Spinal cord (tissue), 10 donors: ENCODE data around the gene PTPN3. TPM values are rescaled to one million over a fixed set of nuclear protein-coding genes. Genes with fewer than 3 reads are reported as not detected.

Experiments
- DNase-seq, 6 donors: peaks; one replicate each; pipeline versions ENCODE4 v3.0.0 to v3.0.0-alpha.2; 2013 to 2015; ENCODE audit warnings: low spot score in 6 of 6, low read depth in 4 of 6
- H3K27ac ChIP-seq: one replicate; pipeline ENCODE4 v1.5.1; 2013; ENCODE audit warnings: low read depth, low read length, control low read depth
- H3K27me3 ChIP-seq: one replicate; pipeline ENCODE4 v1.6.1; 2013; ENCODE audit warnings: low read length; ENCODE audit not compliant: control insufficient read depth, insufficient read depth
- H3K36me3 ChIP-seq: one replicate; pipeline ENCODE4 v1.6.1; 2013; ENCODE audit warnings: low read length; ENCODE audit not compliant: control insufficient read depth, insufficient read depth
- H3K4me1 ChIP-seq: one replicate; pipeline ENCODE4 v1.6.1; 2013; ENCODE audit warnings: low read length; ENCODE audit not compliant: control insufficient read depth, insufficient read depth
- H3K4me3 ChIP-seq: one replicate; pipeline ENCODE4 v1.5.1; 2013; ENCODE audit warnings: low read depth, low read length, control low read depth
- H3K9me3 ChIP-seq: one replicate; pipeline ENCODE4 v1.6.1; 2013; ENCODE audit warnings: low read length; ENCODE audit not compliant: control insufficient read depth, insufficient read depth
- WGBS: methylation state at CpG from one replicate; pipeline ENCODE4 v1.1.5; 2013; ENCODE audit warnings: missing lambda C conversion rate; ENCODE audit not compliant: insufficient coverage; 5-methylcytosine and 5-hydroxymethylcytosine counted together
- polyA plus RNA-seq, 2 donors: library from polyadenylated mRNA; unstranded; fragments of 120-200 nt; gene quantifications; one replicate each; pipeline ENCODE4 v1.2.1, GENCODE V29; 2013; ENCODE audit not compliant: insufficient read length in 2 of 2
- total RNA-seq, 2 donors: library from RNA; depleted of rRNA in 1 of 2; stranded (reverse); fragments of 120-200 nt in 1 of 2; fragments of >200 nt in 1 of 2; gene quantifications; one replicate each; pipeline versions ENCODE4 v1.2.3 to v1.2.4, GENCODE V29; 2013 to 2014
- donor health status: healthy.

Gene PTPN3
- total and polyA plus RNA-seq, 4 donors: 2.3 to 8.1 (median 7.1) TPM

DNA sequence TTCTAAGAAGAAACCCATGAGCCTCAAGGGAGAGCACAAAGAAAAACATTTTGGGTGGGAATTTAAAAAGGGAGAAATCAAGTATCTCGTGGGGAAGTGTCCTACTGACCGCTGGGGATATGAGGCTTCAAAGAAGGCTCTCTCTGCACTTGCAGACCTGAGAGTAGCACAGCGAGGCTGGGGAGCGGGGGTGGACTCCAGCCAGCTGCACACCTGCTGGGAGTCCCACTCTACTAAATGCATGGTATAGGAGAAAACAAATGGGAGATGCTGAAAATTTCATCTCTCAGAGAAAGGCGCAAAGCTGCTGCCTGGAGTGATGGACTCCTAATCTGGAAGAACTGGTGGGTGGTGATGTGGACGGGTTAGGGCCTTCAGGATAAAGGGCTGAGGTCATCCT, 110.3 kb downstream of the PTPN3 start:
- Histone ChIP-seq H3K27ac (no peak overlapping the region), H3K36me3 (peaks cover 24% of the 10 kb centered on the region), H3K9me3 (no peaks in the 10 kb centered on the region), H3K27me3 (no peaks in the 10 kb centered on the region), H3K4me3 (no peak overlapping the region), H3K4me1 (no peaks in the 10 kb centered on the region)
- WGBS: 98% methylated on average over 6 of the region's 6 CpGs
- DNase-seq: no peak

DNA sequence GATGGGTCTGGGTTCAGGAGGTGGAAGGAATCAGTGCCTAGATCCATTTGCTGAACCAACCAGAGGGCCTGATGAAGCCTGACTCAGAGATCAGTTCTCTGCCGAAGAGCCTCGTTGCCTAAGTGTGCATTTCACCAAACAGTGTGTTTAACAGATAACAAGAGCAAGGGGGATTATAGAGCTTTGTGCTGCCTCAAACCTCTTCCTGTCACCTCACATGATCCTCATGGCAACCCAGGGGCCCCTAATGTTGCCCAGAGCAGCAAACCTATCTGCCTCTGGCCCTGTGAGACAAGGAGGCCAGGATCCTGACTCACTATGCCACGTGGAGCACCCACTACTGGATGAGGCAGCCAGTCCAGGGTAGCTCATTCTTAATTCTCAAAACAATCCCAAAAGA, 110.9 kb downstream of the PTPN3 start:
- no peak for DNase-seq
- Histone ChIP-seq H3K27ac (no peak overlapping the region), H3K27me3 (no peaks in the 10 kb centered on the region), H3K4me3 (no peak overlapping the region), H3K4me1 (no peaks in the 10 kb centered on the region), H3K9me3 (no peaks in the 10 kb centered on the region), H3K36me3 (peaks cover 27% of the 10 kb centered on the region)
- WGBS: 76% methylated on average over 3 of the region's 3 CpGs

DNA sequence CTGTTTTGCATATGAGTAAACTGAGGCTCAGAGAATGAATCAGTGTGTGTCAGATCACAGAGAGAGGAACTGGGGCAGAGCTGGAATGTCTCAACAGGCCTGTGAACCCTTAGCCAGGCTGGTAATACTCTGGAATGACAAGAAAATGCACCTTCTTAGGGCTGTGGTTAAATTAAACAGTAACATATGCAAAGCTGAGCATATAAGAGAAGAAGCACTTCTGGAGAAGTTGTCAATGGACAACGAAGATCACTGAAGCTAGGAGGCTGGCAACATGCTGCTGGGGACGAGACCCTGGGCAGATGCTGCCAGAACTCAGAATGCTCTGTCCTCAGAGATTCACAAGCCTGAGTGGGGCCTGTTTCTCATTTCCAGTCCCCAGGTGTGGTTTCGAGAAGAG, 112.6 kb downstream of the PTPN3 start:
- Histone ChIP-seq H3K9me3 (no peaks in the 10 kb centered on the region), H3K36me3 (peaks cover 33% of the 10 kb centered on the region)
- 92% methylated on average over 3 of the region's 3 CpGs for WGBS

DNA sequence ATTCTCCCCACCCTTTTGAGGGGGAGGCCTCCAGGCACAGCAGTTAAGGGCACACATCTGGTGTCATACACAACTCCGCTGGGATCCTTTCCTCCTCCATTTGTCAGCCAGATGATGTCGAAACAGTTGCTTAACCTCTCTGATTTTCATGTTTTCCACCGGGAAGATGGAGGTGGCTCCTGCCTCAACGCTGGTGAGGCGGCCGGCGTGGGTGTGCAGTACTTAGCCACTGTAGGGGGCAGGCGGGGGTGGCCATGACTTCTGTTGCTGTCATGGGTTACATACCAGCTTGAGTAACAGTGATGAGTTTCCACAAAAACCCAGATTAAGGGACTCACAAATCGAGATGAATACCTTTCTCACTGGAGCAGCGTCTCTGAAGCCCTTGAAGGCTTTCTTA, 114.2 kb downstream of the PTPN3 start:
- Histone ChIP-seq H3K4me3 (no peak overlapping the region), H3K9me3 (no peaks in the 10 kb centered on the region), H3K4me1 (no peaks in the 10 kb centered on the region), H3K27ac (no peak overlapping the region), H3K27me3 (no peaks in the 10 kb centered on the region), H3K36me3 (peaks cover 36% of the 10 kb centered on the region)
- WGBS: 92% methylated on average over 10 of the region's 10 CpGs
- no peak for DNase-seq

More for the DNA sequence above, 112.6 kb downstream of the PTPN3 start:
- DNase-seq: no peak
- H3K4me1 ChIP-seq: no peaks in the 10 kb centered on the region
- no peak overlapping the region for H3K27ac ChIP-seq
- no peaks in the 10 kb centered on the region for H3K27me3 ChIP-seq
- no peak overlapping the region for H3K4me3 ChIP-seq

DNA sequence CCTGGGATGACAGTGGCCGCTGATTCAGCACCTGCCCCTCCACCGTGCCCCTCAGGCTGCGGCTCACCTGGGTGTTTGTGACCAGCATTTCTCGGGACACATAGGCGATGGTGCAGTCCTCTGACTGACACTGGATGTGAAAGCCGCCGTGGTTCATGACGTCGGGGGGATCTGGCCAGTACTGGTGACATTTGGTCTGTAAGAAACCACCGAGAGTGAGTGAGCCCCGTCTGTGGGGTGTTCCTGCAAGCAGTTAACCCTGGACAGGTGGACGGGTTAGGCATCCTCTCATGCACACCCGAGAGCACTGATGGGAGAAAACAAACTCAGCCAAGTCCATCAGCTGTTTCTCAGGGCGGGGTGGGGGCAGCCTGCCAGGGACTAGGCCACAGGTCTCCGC, 114.8 kb downstream of the PTPN3 start:
- Histone ChIP-seq H3K4me3 (no peak overlapping the region), H3K27ac (no peak overlapping the region), H3K9me3 (no peaks in the 10 kb centered on the region), H3K4me1 (no peaks in the 10 kb centered on the region), H3K36me3 (peaks cover 34% of the 10 kb centered on the region), H3K27me3 (no peaks in the 10 kb centered on the region)
- WGBS: 93% methylated on average over 15 of the region's 15 CpGs
- no peak for DNase-seq

DNA sequence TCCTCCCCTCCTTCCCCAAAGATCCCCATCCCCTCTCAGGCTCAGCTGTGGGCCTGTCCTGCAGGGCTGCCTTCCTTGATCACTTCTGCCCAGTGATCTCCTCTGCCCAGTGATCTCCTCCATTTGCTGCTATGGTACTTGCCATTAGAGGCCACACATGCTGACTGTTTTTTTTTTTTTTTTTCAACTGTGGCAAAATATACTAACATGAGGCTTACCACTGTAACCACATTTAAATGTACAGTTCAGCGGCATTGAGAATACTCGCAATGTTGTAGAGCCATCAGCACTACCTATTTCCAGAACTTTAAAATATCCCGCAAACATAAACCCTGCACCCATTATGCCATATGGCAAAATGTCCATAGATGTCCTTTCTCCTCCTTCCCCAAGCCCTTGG, 115.5 kb downstream of the PTPN3 start:
- no peak for DNase-seq
- Histone ChIP-seq H3K9me3 (no peaks in the 10 kb centered on the region), H3K4me3 (no peak overlapping the region), H3K36me3 (peaks cover 29% of the 10 kb centered on the region), H3K27me3 (no peaks in the 10 kb centered on the region), H3K27ac (no peak overlapping the region), H3K4me1 (no peaks in the 10 kb centered on the region)
- WGBS: 100% methylated on average over 3 of the region's 3 CpGs

DNA sequence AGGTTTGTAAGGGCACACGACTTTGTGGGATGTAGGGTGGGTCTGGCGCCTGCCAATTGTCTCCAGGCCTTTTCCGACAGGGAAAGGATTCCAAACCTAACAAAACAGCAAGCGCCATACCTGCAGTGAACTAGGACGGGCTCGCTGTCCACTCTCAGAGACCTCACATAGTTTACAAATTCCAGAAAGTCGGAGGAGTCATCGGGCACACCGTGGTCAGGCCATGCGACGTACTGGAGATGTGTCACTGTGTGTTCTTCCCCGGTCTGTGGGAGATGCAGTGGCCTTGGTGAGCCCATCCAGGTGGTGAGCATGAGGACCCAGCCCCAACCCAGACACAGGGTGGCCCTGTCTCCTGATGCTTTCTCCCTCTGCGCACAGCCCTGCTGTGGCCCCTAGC, 115.9 kb downstream of the PTPN3 start:
- H3K27me3 ChIP-seq: no peaks in the 10 kb centered on the region
- no peak for DNase-seq
- peaks cover 29% of the 10 kb centered on the region for H3K36me3 ChIP-seq
- no peaks in the 10 kb centered on the region for H3K9me3 ChIP-seq
- WGBS: 98% methylated on average over 7 of the region's 13 CpGs
- H3K4me3 ChIP-seq: no peak overlapping the region
- no peaks in the 10 kb centered on the region for H3K4me1 ChIP-seq
- no peak overlapping the region for H3K27ac ChIP-seq

DNA sequence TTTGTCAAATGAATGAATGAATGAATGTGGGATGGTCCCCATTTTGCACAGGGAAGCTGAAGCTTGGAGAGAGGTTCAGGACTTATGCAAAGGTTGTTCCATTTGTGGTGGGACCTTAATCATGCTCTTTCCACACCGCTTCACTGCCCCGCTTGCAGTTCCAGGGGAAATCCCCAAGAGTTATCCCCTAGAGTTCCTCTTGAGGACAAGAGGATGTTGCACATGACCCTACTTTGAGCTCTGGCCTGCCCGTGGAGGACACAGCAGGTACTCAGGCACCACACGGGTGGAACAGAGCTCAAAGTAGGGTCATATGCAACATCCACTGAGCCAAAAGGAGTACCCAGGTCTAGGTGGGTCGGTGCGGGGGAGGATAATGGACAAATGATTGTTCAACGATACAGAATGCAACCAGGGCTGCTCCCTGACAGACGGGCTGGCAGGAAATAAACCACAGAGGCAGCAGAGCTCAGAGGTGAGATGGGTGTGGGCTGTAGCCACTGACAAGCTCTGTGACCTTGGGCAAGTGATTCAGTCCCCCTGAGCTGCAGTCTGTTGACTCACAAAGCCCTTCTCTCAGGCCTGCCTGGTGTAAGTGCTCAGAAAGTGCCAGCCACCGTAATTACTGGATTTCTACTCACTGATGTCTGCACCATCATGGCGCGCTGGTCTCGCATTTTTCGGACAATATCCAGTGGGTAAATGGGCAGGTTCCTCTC, 116.9 kb downstream of the PTPN3 start:
- peaks cover 21% of the 10 kb centered on the region for H3K36me3 ChIP-seq
- H3K4me3 ChIP-seq: no peak overlapping the region
- H3K27me3 ChIP-seq: no peaks in the 10 kb centered on the region
- H3K9me3 ChIP-seq: no peaks in the 10 kb centered on the region
- no peaks in the 10 kb centered on the region for H3K4me1 ChIP-seq
- WGBS: 87% methylated on average over 13 of the region's 13 CpGs
- H3K27ac ChIP-seq: no peak overlapping the region
- DNase-seq: no peak

DNA sequence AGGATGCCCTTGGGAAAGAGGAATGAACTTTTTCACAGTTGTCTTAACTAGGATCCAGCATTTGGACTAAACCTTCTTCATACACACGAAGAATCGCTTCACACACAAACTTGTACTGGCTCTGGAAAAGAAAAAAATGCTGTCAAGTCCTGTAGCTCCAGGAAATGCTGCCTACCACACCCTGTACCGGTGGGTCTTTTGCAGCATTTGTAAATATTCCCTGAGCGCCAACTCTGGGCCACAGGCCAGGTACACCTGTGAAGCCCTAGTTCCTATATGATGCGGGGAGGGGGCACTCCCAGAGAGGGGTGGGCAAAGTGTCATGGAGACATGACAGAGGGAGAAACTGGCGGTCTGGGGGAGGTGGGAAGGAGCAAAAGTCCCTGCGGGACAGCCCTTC, 118.6 kb downstream of the PTPN3 start:
- 94% methylated on average over 7 of the region's 7 CpGs for WGBS
- Histone ChIP-seq H3K36me3 (peaks cover 21% of the 10 kb centered on the region), H3K4me1 (no peaks in the 10 kb centered on the region)

DNA sequence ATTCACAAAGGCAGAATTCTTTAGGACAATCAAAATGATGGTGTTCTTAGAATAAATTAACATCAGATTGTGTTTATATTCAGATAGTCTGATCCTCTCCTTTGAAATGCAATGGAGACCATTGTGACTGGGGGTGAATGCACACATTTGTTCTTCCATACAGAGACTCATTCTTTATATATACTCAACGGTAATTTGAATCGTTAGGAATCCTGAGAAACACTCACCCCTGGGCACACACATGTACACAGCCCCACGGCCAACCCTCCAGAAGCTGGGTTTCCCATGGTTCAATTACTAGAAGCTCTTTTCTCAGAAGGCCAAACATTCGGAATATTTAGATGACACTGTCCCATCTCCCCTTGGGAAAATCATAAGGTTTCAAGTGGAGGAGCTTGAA, 119.8 kb downstream of the PTPN3 start:
- 21% methylated on average over 2 of the region's 4 CpGs for WGBS
- H3K36me3 ChIP-seq: peaks cover 16% of the 10 kb centered on the region
- H3K4me1 ChIP-seq: no peaks in the 10 kb centered on the region
- H3K4me3 ChIP-seq: no peak overlapping the region
- no peaks in the 10 kb centered on the region for H3K27me3 ChIP-seq
- H3K9me3 ChIP-seq: no peaks in the 10 kb centered on the region
- no peak overlapping the region for H3K27ac ChIP-seq
- DNase-seq: peak in 2 of 6 donors; percentile 9 to 14

More for the DNA sequence above, 118.6 kb downstream of the PTPN3 start:
- Histone ChIP-seq H3K4me3 (no peak overlapping the region), H3K9me3 (no peaks in the 10 kb centered on the region), H3K27ac (no peak overlapping the region), H3K27me3 (no peaks in the 10 kb centered on the region)
- no peak for DNase-seq
